ENCODE data around the gene GRK5.

Gene GRK5

DNA sequence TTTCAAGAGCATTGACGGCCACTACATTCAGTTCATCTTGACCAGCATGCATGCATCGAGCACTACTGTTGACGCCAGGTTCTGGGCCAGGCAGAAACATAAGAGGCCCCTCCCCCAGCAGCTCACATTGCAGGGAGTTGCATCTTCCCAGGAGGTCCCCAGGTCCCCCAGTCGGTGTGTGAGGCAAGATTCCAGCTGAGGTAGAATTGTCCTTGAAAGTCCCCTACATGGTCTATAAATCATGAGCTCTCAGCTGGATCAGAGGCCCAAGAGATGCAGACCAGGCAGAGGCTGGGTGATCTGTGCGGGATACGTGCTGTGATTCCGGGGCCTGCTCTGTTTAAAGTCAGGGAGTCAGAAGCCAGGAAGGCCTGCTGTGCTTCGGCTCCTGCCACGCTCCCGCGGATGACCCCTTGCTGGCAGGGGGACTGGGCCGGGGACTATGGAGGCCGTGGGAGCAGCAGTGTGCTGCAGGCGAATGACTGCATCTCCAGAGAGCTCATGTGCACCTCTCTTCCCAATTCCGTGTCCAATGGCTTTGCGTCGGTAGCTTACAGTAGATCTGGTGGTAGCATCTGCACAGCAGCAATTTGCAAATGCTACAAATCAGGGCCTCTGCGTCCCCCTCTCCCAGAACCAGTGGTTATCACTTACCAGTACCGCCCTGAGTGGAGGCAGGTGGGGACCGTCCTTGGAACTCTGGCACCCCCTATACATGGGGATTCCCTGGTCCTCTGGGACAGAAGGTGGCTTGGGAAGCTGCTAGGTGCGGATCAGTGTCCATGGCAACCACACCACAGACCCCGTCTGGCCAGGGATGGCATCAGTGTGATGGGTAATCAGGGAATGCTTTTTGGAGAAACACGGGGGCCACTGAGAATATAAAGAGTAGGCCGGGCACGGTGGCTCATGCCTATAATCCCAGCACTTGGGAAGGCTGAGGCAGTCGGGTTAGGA is 241.5 kb downstream of the GRK5 start:
- TF ChIP-seq GATA2 (IDR thresholded peaks at IDR 0.05; ENCODE audit: low read depth, low read length) (no peak), GATA3 (IDR thresholded peaks at IDR 0.05; ENCODE audit: low read depth, low read length) (no peak)

GRCh38 chr10:119449760-119450461 is 242.5 kb downstream of the GRK5 start:
- TF ChIP-seq GATA3 (IDR thresholded peaks at IDR 0.05; ENCODE audit: low read depth, low read length) (no peak), GATA2 (IDR thresholded peaks at IDR 0.05; ENCODE audit: low read depth, low read length) (no peak)

- TF ChIP-seq GATA3 (IDR thresholded peaks at IDR 0.05; ENCODE audit: low read depth, low read length) (no peak), GATA2 (IDR thresholded peaks at IDR 0.05; ENCODE audit: low read depth, low read length) (no peak)
Observed at GRCh38 chr10:119450606-119451299, 243.4 kb downstream of the GRK5 start.

DNA sequence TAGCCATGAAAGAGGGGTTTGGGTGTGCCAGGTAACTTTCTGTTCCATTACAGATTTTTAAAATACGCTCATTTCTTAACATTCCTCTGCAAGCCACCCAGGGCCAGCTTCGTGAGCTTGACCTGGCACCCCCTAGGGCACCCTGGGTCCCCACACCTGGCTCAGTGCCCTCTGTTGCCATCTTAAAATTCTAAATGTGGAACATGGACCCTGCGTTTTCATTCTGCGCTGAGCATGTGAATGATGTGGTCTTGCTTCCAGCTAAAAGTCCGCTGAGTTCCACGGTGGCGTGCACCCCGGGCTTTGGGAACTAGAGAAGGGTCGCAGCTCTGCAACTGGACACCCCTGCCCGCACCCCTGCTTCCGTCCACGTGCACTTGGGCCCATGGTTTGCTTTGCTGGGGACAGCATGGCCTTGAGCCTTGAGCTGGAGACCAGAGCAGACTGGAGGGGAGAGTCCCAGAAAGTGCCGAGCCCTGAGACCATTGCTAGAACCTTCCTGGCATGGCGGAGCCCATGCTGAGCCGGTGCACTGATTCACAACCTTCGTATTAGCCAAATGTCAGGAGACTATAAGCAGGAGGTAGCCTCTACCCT is 244.0 kb downstream of the GRK5 start:
- no peak for TF ChIP-seq GATA3 (IDR thresholded peaks at IDR 0.05; ENCODE audit: low read depth, low read length)

- TF ChIP-seq GATA3 (IDR thresholded peaks at IDR 0.05; ENCODE audit: low read depth, low read length) = no peak
- TF ChIP-seq GATA2 (IDR thresholded peaks at IDR 0.05; ENCODE audit: low read depth, low read length) = no peak
Observed at GRCh38 chr10:119452396-119452795, 245.0 kb downstream of the GRK5 start.

GRCh38 chr10:119453313-119453712 is 245.9 kb downstream of the GRK5 start:
- TF ChIP-seq GATA3 (IDR thresholded peaks at IDR 0.05; ENCODE audit: low read depth, low read length) = no peak
- no peak for TF ChIP-seq GATA2 (IDR thresholded peaks at IDR 0.05; ENCODE audit: low read depth, low read length)

- no peak for TF ChIP-seq GATA2 (IDR thresholded peaks at IDR 0.05; ENCODE audit: low read depth, low read length)
- no peak for TF ChIP-seq GATA3 (IDR thresholded peaks at IDR 0.05; ENCODE audit: low read depth, low read length)
Observed at GRCh38 chr10:119454316-119454715, 246.9 kb downstream of the GRK5 start.

DNA sequence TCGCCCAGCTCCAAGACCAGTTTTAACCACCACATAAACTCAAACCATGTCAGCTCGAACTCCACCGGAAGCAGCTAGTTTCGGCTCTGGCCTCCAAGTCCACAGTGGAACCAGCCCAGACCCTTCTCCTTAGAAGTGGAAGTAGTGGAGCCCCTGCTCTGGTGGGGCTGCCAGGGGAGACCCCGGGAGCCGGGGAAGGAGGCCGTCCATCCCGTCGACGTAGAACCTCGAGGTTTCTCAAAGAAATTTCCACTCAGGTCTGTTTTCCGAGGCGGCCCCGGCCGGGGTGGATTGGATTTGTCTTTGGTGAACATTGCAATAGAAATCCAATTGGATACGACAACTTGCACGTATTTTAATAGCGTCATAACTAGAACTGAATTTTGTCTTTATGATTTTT is 247.6 kb downstream of the GRK5 start:
- TF ChIP-seq GATA2 (IDR thresholded peaks at IDR 0.05; ENCODE audit: low read depth, low read length) = no peak
- TF ChIP-seq GATA3 (IDR thresholded peaks at IDR 0.05; ENCODE audit: low read depth, low read length) = no peak

DNA sequence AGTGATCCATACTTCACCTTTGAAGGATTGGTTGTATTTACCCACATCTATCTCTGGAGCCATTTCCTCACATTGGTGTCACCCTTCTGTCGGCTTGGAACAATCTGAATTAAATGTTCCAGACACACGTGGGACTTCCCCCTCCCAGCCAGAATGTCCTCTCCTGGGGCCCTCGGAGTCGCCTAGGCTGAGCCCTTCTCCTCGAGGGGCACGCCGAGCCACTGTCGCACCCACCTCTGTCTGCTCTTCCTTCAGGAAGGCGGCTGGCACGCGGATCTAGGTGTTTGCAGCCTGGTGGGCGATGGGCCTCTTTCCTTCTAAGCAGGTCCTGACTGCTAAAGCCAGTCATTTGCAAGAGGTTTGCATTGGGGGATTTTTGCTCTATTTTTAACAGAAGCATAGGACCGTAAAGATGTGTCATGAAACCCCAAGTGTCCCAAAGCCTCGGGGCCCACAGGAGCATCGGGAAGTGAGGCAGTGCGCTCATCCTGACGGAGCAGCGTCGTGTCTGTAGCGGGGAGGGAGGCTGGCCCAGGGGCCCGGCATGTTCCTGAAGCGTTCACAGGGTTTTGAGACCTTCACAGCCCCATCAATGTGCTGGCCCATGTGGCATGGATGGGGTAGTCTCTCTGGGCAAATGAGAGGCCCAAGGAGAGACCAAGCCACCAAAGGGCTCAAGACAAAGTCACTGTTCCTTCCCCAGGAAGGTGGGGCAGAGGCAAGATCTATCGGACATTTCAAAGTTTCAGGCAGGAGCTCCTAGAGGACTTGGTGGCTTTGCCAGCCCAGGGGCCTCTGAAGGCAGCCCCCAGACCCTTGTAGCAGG is 248.5 kb downstream of the GRK5 start:
- no peak for TF ChIP-seq GATA3 (IDR thresholded peaks at IDR 0.05; ENCODE audit: low read depth, low read length)
- TF ChIP-seq GATA2 (IDR thresholded peaks at IDR 0.05; ENCODE audit: low read depth, low read length) = no peak

- TF ChIP-seq GATA3 (IDR thresholded peaks at IDR 0.05; ENCODE audit: low read depth, low read length) (no peak), GATA2 (IDR thresholded peaks at IDR 0.05; ENCODE audit: low read depth, low read length) (no peak)
Observed at GRCh38 chr10:119456435-119456810, 249.1 kb downstream of the GRK5 start.

- no peak for TF ChIP-seq GATA2 (IDR thresholded peaks at IDR 0.05; ENCODE audit: low read depth, low read length)
- TF ChIP-seq GATA3 (IDR thresholded peaks at IDR 0.05; ENCODE audit: low read depth, low read length) = no peak
Observed at GRCh38 chr10:119457966-119458766, 250.8 kb downstream of the GRK5 start.

- no peak for TF ChIP-seq GATA2 (IDR thresholded peaks at IDR 0.05; ENCODE audit: low read depth, low read length)
- TF ChIP-seq GATA3 (IDR thresholded peaks at IDR 0.05; ENCODE audit: low read depth, low read length) = no peak
Observed at GRCh38 chr10:119459681-119460340, 252.4 kb downstream of the GRK5 start.

Measured in SH-SY5Y (cell line).